ENCODE results near the gene CAPG.
"Not testable (repeated sequence)": the region's sequence is repeated elsewhere in the genome, so short reads cannot be mapped to it uniquely, and the experiment has no call there.

Gene CAPG

GRCh38 chr2:85409845-85410583 lies at the start of gene CAPG:
Gene CAPG (minus strand): TSS chr2:85410366. CDS start chr2:85402145, 8,221 bp downstream.
- DNase-seq: no peak

GRCh38 chr2:85459771-85460170 lies 49.6 kb upstream of the CAPG start:
- DNase-seq: no peak

GRCh38 chr2:85458601-85459563 lies 48.7 kb upstream of the CAPG start:
- no peak for DNase-seq

- DNase-seq: no peak
Observed at GRCh38 chr2:85457877-85458316, 47.7 kb upstream of the CAPG start.

GRCh38 chr2:85457043-85457442 lies 46.9 kb upstream of the CAPG start:
- no peak for DNase-seq

GRCh38 chr2:85455552-85456090 lies 45.5 kb upstream of the CAPG start:
- no peak for DNase-seq

- no peak for DNase-seq
Observed at GRCh38 chr2:85453571-85453970, 43.4 kb upstream of the CAPG start.

- no peak for DNase-seq
Observed at GRCh38 chr2:85452237-85452636, 42.1 kb upstream of the CAPG start.

GRCh38 chr2:85449214-85449588 lies 39.0 kb upstream of the CAPG start:
- no peak for DNase-seq

GRCh38 chr2:85448461-85449213 lies 38.5 kb upstream of the CAPG start:
- no peak for DNase-seq

- no peak for DNase-seq
Observed at GRCh38 chr2:85447222-85447585, 37.0 kb upstream of the CAPG start.

- DNase-seq: peak; percentile 50
Observed at GRCh38 chr2:85446296-85447221, 36.4 kb upstream of the CAPG start.

GRCh38 chr2:85445316-85446295 lies 35.4 kb upstream of the CAPG start:
- DNase-seq: peak; percentile 71

- no peak for DNase-seq
Observed at GRCh38 chr2:85444629-85445172, 34.5 kb upstream of the CAPG start.

- no peak for DNase-seq
Observed at GRCh38 chr2:85441864-85442263, 31.7 kb upstream of the CAPG start.

GRCh38 chr2:85440729-85441128 lies 30.6 kb upstream of the CAPG start:
- no peak for DNase-seq

GRCh38 chr2:85439986-85440385 lies 29.8 kb upstream of the CAPG start:
- DNase-seq: no peak

- DNase-seq: not testable (repeated sequence)
Observed at GRCh38 chr2:85439569-85439968, 29.4 kb upstream of the CAPG start.

GRCh38 chr2:85439025-85439472 lies 28.9 kb upstream of the CAPG start:
- no peak for DNase-seq

Data from NCI-H1694 (cell line).